GM23248 (cell line): Measurements from ENCODE around the gene TBCEL.

Source experiments
- EZH2 ChIP-seq: fragments of 200-600 bp; sonication (generic); IDR thresholded peaks from 2 replicates; pipeline ENCODE4 v1.6.1; 2018; ENCODE audit warnings: antibody characterized with exemption, mild to moderate bottlenecking; ENCODE audit not compliant: insufficient read depth, poor library complexity, severe bottlenecking
- EZH2phosphoT487 ChIP-seq: fragments of 200-600 bp; sonication (generic); IDR thresholded peaks from 2 replicates; pipeline ENCODE4 v1.6.1; 2018; ENCODE audit warnings: antibody characterized with exemption, moderate library complexity, mild to moderate bottlenecking, low read depth; ENCODE audit not compliant: insufficient read depth

GRCh38 chr11:121086866-121087265, 63.0 kb downstream of the TBCEL start:
- TF ChIP-seq EZH2phosphoT487 = no peak
- no peak for TF ChIP-seq EZH2
